ENCODE measurements around the gene CHAC2. TPM values are rescaled to one million over a fixed set of nuclear protein-coding genes. Genes with fewer than 3 reads are reported as not detected.

Gene CHAC2
- total and polyA plus RNA-seq, 9 of the 15 experiments (the other 6 are each of a cell fraction or from before 2014, with no cell fraction given): 9.8 to 35.6 (median 18.2) TPM

DNA sequence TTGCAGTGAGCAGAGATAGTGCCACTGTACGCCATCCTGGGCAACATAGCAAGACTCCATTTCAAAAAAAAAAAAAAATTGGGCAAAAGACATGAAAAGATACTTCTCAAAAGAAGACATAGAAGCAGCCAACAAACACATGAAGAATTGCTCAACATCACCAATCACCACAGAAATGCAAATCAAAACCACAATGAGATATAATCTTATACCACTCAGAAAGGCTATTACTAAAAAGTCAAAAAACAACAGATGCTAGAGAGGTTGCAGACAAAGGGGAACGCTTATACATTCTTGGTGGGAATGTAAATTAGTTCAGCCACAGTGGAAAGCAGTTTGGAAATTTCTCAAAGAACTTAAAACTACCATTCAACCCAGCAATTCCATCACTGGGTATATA is 43.1 kb upstream of the CHAC2 start (continued):
- TF ChIP-seq RBM34 (IDR thresholded peaks at IDR 0.05; ENCODE audit: borderline replicate concordance, insufficient read depth, low read length): no peak
- no peak for TF ChIP-seq NFATC3 (IDR thresholded peaks at IDR 0.05)
- TF ChIP-seq TGIF2 (CRISPR knock-in tag; IDR thresholded peaks at IDR 0.05): no peak
- TF ChIP-seq CREBBP (IDR thresholded peaks at IDR 0.05; ENCODE audit: low read depth, low read length): no peak

GRCh38 chr2:53725662-53726061 is 41.9 kb upstream of the CHAC2 start:
- H3K4me1 ChIP-seq (replicated peaks in 1 of 2; ENCODE audit: control insufficient read depth in 2 of 2, insufficient read depth in 2 of 2, low read length in 2 of 2): no peaks in the 10 kb centered on the region
- H2AFZ ChIP-seq (ENCODE audit: low read depth, low read length): no peak overlapping the region
- no peaks in the 10 kb centered on the region for H3K27me3 ChIP-seq (ENCODE audit: control insufficient read depth in 2 of 2, insufficient read depth in 2 of 2, low read length in 2 of 2)
- no peak for DNase-seq (ENCODE audit: extremely low read depth in 1 of 4, low spot score in 3 of 4)
- H3K9me1 ChIP-seq (ENCODE audit: control insufficient read depth, insufficient read depth, low read length): no peaks in the 10 kb centered on the region
- H3K27ac ChIP-seq (ENCODE audit: extremely low read depth, low read depth, low read length): no peak overlapping the region
- WGBS (ENCODE audit: insufficient coverage, low coverage, missing lambda C conversion rate): 77% methylated on average over 4 of the region's 4 CpGs
- no peak overlapping the region for H3K4me3 ChIP-seq
- 0 out of 2 replicates have a peak, but pooled peaks cover under 1% of the 10 kb centered on the region for H3K9me3 ChIP-seq (replicated peaks; ENCODE audit: control insufficient read depth, insufficient read depth, low read depth, low read length)
- ChIA-PET POLR2A (interaction anchor here (0.6 kb wide), 1 partner anchor 9 kb away, joined by 3 read pairs; no protein-coding TSS in a partner anchor), CTCF (ENCODE audit: low intra/inter-chr PET ratio) (interaction anchor here (0.5 kb wide), 1 partner anchor 12 kb away, joined by 5 read pairs; no protein-coding TSS in a partner anchor)
- BruUV-seq (replicated peaks): no TSS peak
- H3K79me2 ChIP-seq (ENCODE audit: control insufficient read depth, insufficient read depth, low read length): no peaks in the 10 kb centered on the region
- ATAC-seq: no peak
- intact Hi-C loops (cut with micrococcal nuclease): no loop called here
- no peak overlapping the region for H3K9ac ChIP-seq (ENCODE audit: insufficient read depth in 1 of 2, low read depth in 2 of 2, low read length in 2 of 2)
- in situ Hi-C loops (cut with MboI): no loop called here
- peaks cover 4% of the 10 kb centered on the region; the same call in 1 of the 3 replicates for H3K36me3 ChIP-seq (ENCODE audit: control insufficient read depth, insufficient read depth, low read length)
- no peak overlapping the region for H3K4me2 ChIP-seq (ENCODE audit: insufficient read depth, low read length)
- no peaks in the 10 kb centered on the region for H4K20me1 ChIP-seq (replicated peaks; ENCODE audit: control insufficient read depth, insufficient read depth, low read length)
- FAIRE-seq: no peak
- TF ChIP-seq, protein P1, sequence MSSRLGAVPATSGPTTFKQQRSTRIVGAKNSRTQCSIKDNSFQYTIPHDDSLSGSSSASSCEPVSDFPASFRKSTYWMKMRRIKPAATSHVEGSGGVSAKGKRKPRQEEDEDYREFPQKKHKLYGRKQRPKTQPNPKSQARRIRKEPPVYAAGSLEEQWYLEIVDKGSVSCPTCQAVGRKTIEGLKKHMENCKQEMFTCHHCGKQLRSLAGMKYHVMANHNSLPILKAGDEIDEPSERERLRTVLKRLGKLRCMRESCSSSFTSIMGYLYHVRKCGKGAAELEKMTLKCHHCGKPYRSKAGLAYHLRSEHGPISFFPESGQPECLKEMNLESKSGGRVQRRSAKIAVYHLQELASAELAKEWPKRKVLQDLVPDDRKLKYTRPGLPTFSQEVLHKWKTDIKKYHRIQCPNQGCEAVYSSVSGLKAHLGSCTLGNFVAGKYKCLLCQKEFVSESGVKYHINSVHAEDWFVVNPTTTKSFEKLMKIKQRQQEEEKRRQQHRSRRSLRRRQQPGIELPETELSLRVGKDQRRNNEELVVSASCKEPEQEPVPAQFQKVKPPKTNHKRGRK (tag; IDR thresholded peaks at IDR 0.05): no peak
- TF ChIP-seq, protein P2, sequence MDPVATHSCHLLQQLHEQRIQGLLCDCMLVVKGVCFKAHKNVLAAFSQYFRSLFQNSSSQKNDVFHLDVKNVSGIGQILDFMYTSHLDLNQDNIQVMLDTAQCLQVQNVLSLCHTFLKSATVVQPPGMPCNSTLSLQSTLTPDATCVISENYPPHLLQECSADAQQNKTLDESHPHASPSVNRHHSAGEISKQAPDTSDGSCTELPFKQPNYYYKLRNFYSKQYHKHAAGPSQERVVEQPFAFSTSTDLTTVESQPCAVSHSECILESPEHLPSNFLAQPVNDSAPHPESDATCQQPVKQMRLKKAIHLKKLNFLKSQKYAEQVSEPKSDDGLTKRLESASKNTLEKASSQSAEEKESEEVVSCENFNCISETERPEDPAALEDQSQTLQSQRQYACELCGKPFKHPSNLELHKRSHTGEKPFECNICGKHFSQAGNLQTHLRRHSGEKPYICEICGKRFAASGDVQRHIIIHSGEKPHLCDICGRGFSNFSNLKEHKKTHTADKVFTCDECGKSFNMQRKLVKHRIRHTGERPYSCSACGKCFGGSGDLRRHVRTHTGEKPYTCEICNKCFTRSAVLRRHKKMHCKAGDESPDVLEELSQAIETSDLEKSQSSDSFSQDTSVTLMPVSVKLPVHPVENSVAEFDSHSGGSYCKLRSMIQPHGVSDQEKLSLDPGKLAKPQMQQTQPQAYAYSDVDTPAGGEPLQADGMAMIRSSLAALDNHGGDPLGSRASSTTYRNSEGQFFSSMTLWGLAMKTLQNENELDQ (CRISPR knock-in tag; IDR thresholded peaks at IDR 0.05; ENCODE audit: borderline replicate concordance): no peak
- TF ChIP-seq PURB (CRISPR knock-in tag; IDR thresholded peaks at IDR 0.05; ENCODE audit: low read depth) (no peak), PYGO2 (tag; IDR thresholded peaks at IDR 0.05) (no peak), NELFE (IDR thresholded peaks at IDR 0.05; ENCODE audit: insufficient read depth, insufficient read length) (no peak), VEZF1 (CRISPR knock-in tag; IDR thresholded peaks at IDR 0.05) (no peak), ZNF408 (CRISPR knock-in tag; IDR thresholded peaks at IDR 0.05; ENCODE audit: low read depth) (no peak), ZNF561 (CRISPR knock-in tag; conservative IDR thresholded peaks at IDR 0.05) (no peak), RNF2 (IDR thresholded peaks at IDR 0.05) (no peak), HES1 (IDR thresholded peaks at IDR 0.05; ENCODE audit: low read depth) (no peak), NBN (IDR thresholded peaks at IDR 0.05; ENCODE audit: low read depth) (no peak), ZNF778 (CRISPR knock-in tag; IDR thresholded peaks at IDR 0.05) (no peak), NR1H2 (CRISPR knock-in tag; IDR thresholded peaks at IDR 0.05) (no peak)

All from K562 (cell line).